GM19025 (cell line): ENCODE measurements around the gene SAP25.
"Not testable (repeated sequence)": the region's sequence is repeated elsewhere in the genome, so short reads cannot be mapped to it uniquely, and the experiment has no call there.

Experiments
- ATAC-seq: cut with Tn5 transposase; IDR thresholded peaks from one replicate; pipeline ENCODE4 v1.9.1; 2021; ENCODE audit warnings: mild to moderate bottlenecking, low read depth, moderate library complexity; ENCODE audit not compliant: unreplicated experiment

Gene SAP25

DNA sequence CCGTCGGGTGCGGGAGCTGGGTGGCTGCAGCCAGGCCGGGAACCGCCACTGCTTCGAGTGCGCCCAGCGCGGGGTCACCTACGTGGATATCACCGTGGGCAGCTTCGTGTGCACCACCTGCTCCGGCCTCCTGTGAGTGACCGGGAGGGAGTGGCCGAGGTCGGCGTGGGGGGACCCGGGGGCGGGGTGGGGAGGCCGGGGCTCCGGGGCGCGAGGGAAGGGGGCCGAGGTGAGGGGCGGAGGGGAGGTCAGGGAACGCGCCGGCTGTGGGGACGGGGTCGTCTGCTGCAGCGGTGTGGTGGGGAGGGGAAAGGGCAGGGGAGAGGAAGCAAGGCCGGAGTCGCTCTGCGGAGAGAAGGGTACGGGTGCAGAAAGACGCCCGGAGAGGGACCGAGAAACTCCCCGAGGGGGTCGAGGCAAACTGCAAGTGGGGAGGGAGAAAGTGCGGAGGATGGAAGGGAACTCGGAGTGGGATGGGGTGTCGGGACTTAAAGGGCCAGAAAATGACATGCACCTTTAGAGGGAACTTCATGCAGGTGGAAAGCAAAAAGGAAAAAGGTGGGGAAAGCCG is 34.2 kb downstream of the SAP25 start:
- ATAC-seq: no peak

DNA sequence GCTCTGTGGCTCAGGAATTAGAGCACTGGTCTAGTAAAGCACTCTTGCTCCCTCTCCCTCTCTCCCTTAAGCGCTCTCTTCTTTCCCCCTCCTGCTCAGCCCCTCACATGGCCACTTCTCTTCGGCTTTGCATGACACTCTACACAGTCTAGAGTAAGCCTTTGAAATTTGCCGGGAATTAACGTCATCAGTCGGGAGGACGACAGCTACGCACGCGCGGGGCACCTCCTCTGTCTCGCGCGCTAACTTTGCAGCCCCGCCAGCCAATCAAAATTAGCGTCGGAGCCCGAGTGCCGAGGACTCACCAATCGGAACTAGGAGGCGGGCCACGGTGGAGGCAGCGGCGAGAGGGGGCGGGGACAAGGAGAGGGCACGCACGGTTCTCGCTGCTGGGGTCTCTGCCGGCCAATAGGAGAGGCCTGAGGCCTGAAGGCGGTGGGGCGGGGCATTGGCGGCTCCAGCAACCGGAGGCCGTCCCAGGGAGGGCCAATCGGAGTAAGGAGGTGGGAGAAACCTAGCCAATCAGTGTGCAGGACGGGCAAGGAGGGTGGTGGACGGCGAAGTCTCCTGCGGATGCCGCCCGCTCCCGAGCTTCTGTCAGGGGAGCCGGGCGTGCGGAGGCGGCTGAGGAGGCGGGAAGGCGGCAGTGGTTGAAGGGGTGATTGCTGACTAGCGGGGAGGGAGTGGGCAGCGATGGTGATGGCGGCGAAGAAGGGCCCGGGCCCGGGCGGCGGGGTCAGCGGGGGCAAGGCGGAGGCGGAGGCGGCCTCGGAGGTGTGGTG is 34.9 kb downstream of the SAP25 start, which contains the start of gene AGFG2:
TSS of gene AGFG2 (plus strand) at position 550 of the 782 bp plus-strand sequence. CDS start at position 694, 144 bp downstream.
- peak; percentile 96 for ATAC-seq

DNA sequence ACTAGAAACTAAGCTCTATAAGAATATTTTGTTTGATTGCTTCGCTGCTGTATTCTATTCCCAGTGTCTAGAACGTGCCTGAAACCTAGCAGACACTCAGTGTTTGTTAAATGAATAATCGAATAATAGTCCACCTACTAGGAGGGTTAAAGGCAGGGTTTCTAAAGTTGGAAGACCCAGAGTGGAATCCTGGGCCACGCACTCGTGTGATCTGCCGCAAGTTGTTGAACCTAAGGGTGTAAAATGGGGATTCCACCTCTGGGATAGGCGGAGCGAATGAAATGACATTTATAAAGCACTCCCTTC is 35.4 kb downstream of the SAP25 start:
- no peak for ATAC-seq

DNA sequence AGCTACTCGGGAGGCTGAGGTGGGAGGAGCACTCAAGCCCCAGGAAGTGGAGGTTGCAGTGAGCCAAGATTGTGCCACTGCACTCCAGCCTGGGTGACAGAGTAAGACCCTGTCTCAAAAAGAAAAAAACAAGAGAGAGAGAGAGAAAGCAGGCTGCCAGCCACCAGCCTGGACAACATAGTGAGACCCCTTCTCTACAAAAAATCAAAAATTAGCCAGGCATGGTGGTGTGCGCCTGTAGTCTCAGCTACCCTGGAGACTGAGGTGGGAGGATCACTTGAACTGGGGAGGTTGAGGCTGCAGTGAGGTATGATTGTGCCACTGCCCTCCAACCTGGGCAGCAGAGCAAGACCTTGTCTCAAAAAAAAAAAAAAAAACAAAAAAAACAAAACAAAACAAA is 37.0 kb downstream of the SAP25 start:
- not testable (repeated sequence) for ATAC-seq

DNA sequence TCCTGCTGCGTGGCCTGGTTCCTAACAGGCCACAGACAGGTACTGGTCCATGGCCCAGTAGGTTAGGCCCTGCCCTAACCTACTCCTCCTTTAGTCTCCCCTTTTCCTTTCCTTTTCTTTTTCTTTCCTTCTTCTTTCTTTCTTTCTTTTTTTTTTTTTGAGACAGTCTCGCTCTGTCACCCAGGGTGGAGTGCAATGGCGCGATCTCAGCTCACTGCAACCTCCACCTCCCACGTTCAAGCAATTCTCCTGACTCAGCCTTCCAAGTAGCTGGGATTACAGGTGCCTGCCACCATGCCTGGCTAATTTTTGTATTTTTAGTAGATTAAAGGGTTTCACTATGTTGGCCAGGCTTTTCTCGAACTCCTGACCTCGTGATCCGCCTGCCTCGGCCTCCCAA is 37.7 kb downstream of the SAP25 start:
- not testable (repeated sequence) for ATAC-seq

DNA sequence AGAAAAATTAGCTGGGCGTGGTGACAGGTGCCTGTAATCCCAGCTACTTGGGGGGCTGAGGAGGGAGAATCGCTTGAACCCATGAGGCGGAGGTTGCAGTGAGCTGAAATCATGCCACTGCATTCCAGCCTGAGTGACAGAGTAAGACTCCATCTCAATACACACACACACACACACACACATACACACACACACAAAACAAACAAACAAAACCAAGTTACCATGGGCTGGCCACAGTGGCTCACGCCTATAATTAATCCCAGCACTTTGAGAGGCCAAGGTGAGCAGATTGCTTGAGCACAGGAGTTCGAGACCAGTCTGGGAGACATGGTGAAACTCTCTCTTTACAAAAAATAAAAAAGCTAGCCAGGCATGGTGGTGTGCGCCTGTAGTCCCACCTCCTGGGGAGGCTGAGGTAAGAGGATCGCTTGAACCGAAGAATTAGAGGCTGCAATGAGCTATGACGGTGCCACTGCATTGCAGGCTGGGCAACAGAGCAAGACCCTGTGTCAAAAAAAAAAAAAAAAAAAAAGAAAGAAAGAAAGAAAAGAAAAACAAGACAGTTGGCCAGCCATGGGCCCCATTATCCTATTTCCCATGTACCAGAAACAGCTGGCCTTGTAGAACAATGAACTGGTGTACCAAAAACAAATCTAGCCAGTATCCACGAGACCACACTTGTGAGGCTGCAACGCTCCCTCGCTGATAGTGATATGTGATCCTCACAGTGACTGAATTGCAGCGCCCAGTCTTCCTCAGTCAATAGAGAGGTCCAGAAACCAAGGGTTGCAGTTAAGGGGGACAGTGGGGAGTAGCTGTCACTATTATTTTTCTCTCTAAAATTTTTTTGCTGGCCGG is 41.3 kb downstream of the SAP25 start:
- ATAC-seq: no peak

DNA sequence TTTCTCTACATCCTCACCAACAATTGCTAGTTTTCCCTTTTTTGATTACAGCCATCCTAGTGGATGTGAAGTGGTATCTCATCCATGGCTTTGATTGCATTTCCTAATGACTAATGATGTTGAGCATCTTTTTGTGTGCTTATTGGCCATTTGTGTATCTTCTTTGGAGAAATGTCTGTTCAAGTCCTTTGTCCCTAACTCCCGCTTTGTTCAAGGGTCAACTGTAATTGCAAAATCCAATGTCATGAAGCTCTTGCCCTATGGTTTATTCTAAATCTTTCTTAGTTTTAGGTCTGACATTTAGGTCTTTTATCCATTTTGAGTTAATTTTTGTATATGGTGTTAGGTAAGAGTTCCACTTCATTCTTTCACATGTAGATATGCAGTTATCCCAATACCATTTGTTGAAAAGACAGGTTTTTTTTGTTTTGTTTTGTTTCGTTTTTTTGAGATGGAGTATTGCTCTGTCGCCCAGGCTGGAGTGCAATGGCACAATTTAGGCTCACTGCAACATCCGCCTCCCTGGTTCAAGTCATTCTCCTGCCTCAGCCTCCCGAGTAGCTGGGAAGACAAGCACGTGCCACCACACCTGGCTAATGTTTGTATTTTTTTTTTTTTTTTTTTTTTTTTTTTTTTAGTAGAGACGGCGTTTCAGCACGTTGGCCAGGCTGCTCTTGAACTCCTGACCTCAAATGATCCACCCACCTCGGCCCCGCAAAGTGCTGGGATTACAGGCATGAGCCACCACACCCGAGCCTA is 45.4 kb downstream of the SAP25 start:
- not testable (repeated sequence) for ATAC-seq

DNA sequence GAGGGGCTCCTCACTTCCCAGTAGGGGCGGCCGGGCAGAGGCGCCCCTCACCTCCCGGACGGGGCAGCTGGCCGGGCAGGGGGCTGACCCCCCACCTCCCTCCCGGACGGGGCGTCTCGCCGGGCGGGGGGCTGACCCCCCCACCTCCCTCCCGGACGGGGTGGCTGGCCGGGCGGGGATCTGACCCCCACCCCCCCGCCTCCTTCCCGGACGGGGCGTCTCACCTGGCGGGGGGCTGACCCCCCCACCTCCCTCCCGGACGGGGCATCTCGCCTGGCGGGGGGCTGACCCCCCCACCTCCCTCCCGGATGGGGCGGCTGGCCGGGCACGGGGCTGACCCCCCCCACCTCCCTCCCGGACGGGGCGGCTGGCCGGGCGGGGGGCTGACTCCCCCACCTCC is 50.5 kb downstream of the SAP25 start:
- not testable (repeated sequence) for ATAC-seq
